Measurements from ENCODE around the gene FAF2. TPM values are rescaled to one million over a fixed set of nuclear protein-coding genes. Genes with fewer than 3 reads are reported as not detected.

FAF2 gene
- total RNA-seq, 1 experiment from 2014 or later = 44.4 TPM

DNA sequence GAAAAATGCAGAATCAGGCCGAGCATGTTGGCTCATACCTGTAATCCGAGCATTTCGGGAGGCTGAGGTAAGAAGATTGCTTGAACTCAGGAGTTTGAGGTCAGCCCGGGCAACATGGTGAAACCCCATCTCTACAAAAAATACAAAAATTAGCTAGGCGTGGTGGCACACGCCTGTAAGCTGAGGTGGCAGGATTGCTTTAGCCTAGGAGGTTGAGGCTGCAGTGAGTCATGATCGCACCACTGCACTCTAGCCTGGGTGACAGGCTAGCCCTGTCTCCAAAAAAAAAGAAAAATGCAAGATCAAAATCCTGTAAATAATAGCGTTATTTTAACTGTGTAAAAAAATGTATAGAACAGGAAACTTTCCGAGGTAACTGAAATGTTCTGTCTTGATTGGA, 49.7 kb downstream of the FAF2 start:
- Histone ChIP-seq H3K18ac (ENCODE audit: insufficient read length, low read depth, low read length) (no peak overlapping the region), H2BK20ac (ENCODE audit: low read depth, low read length, poor library complexity, severe bottlenecking) (no peak overlapping the region), H2AK5ac (ENCODE audit: insufficient read length, low read length) (no peak overlapping the region), H2BK15ac (ENCODE audit: low read depth, low read length) (no peak overlapping the region), H4K5ac (ENCODE audit: insufficient read length, low read depth, low read length) (no peak overlapping the region), H3K4me2 (ENCODE audit: insufficient read depth, insufficient read length, low read length) (no peak overlapping the region), H3K14ac (ENCODE audit: insufficient read depth, low read length) (no peak overlapping the region), H3K4me1 (ENCODE audit: insufficient read depth, low read length) (no peaks in the 10 kb centered on the region), H3T11ph (ENCODE audit: low read length) (no peak overlapping the region), H3K9me3 (ENCODE audit: control insufficient read depth, low read depth, low read length) (no peaks in the 10 kb centered on the region), H3K27me3 (ENCODE audit: insufficient read depth, low read length) (no peaks in the 10 kb centered on the region), H2BK12ac (ENCODE audit: insufficient read length, low read depth, low read length) (no peak overlapping the region), H3K79me2 (ENCODE audit: insufficient read depth, low read length) (no peaks in the 10 kb centered on the region), H4K8ac (replicated peaks; ENCODE audit: insufficient read length, low read depth, low read length) (no peak overlapping the region), H3K79me1 (ENCODE audit: insufficient read depth, low read depth, low read length, poor library complexity, severe bottlenecking) (no peaks in the 10 kb centered on the region), H2AFZ (ENCODE audit: low read length) (no peak overlapping the region), H3K27ac (ENCODE audit: insufficient read length, low read depth, low read length) (no peak overlapping the region), H3K4ac (ENCODE audit: low read depth, low read length) (no peak overlapping the region), H3K23me2 (ENCODE audit: insufficient read length, low read depth, low read length, poor library complexity, severe bottlenecking) (peaks cover 2% of the 10 kb centered on the region), H3K23ac (ENCODE audit: insufficient read length, low read depth, low read length) (no peak overlapping the region), H4K91ac (ENCODE audit: insufficient read length, low read depth, low read length) (no peak overlapping the region), H3K9ac (ENCODE audit: extremely low read depth, insufficient read length, low read length) (no peak overlapping the region), H3K56ac (ENCODE audit: insufficient read length, low read depth, low read length) (no peak overlapping the region), H2BK120ac (ENCODE audit: low read depth, low read length, poor library complexity, severe bottlenecking) (no peak overlapping the region), H2BK5ac (ENCODE audit: insufficient read length, low read length) (no peak overlapping the region), H4K20me1 (ENCODE audit: control insufficient read depth, insufficient read depth, insufficient read length) (peaks cover 4% of the 10 kb centered on the region)
- H3K27me3 Mint-ChIP-seq (ENCODE audit: low read depth) = no peaks in the 10 kb centered on the region
- DNase-seq = no peak
- no peak overlapping the region for H3K27ac Mint-ChIP-seq
- H3K4me3 Mint-ChIP-seq = no peak overlapping the region
- H3K4me1 Mint-ChIP-seq = peaks cover 0 to 3% of the 10 kb centered on the region in 2 experiments; a peak in 1 of 4 replicates
- H3K9me3 Mint-ChIP-seq = no peaks in the 10 kb centered on the region
- WGBS (ENCODE audit: extremely low coverage, insufficient read length, low lambda C conversion rate) = no CpG with 5 or more reads among the region's 9 CpGs
- H3K36me3 Mint-ChIP-seq (ENCODE audit: insufficient read depth in 1 of 3, low read depth in 3 of 3) = peaks cover 38 to 82% (median 80%) of the 10 kb centered on the region in 3 experiments; a peak in 6 of 7 replicates
- TF ChIP-seq, protein P1, sequence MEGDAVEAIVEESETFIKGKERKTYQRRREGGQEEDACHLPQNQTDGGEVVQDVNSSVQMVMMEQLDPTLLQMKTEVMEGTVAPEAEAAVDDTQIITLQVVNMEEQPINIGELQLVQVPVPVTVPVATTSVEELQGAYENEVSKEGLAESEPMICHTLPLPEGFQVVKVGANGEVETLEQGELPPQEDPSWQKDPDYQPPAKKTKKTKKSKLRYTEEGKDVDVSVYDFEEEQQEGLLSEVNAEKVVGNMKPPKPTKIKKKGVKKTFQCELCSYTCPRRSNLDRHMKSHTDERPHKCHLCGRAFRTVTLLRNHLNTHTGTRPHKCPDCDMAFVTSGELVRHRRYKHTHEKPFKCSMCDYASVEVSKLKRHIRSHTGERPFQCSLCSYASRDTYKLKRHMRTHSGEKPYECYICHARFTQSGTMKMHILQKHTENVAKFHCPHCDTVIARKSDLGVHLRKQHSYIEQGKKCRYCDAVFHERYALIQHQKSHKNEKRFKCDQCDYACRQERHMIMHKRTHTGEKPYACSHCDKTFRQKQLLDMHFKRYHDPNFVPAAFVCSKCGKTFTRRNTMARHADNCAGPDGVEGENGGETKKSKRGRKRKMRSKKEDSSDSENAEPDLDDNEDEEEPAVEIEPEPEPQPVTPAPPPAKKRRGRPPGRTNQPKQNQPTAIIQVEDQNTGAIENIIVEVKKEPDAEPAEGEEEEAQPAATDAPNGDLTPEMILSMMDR (conservative IDR thresholded peaks at IDR 0.05) = no peak

Data from H9 (cell line).